Fibroblast of lung (primary cell): ENCODE data around the gene TRMT2A.

ENCODE experiments used
- CTCF ChIP-seq, 2 donors: IDR thresholded peaks in 1 of 2; conservative IDR thresholded peaks in 1 of 2; 1 replicate in 1 of 2; 2 replicates in 1 of 2; pipeline ENCODE4 v1.5.1; 2011 to 2012; ENCODE audit warnings: low read length in 2 of 2, control low read depth in 1 of 2, inconsistent platforms in 1 of 2, low read depth in 1 of 2, mild to moderate bottlenecking in 1 of 2
- EZH2 ChIP-seq: IDR thresholded peaks from 2 replicates; pipeline ENCODE4 v1.5.1; 2012; ENCODE audit warnings: low read length, control low read depth, mild to moderate bottlenecking; ENCODE audit errors: missing control alignments

- TF ChIP-seq EZH2 (no peak), CTCF (conservative IDR thresholded peaks at IDR 0.05 in 1 of 2, IDR thresholded peaks at IDR 0.05 in 1 of 2; ENCODE audit: low read depth in 1 of 2, low read length in 2 of 2) (no peak)
Measured at GRCh38 chr22:20093418-20094196, 23.4 kb downstream of the TRMT2A start.
